OCI-LY1 (cell line): ENCODE measurements around the gene GRB7.

Experiments used
- H2AFZ ChIP-seq: fragments of 200-600 bp; sonication (generic), shearing (Covaris generic); 2 replicates; pipeline ENCODE4 v1.6.0; 2014; ENCODE audit warnings: antibody characterized with exemption, mild to moderate bottlenecking, low read length
- H3F3A ChIP-seq: fragments of 200-600 bp; sonication (generic), shearing (Covaris generic); 2 replicates; pipeline ENCODE4 v1.6.0; 2014; ENCODE audit warnings: mild to moderate bottlenecking, antibody characterized with exemption, low read length, moderate library complexity; ENCODE audit not compliant: insufficient read depth
- H3K27ac ChIP-seq: fragments of 200-600 bp; sonication (generic); 2 replicates; pipeline ENCODE4 v1.5.1; 2014; ENCODE audit warnings: low read length, mixed run types, mild to moderate bottlenecking, low read depth; ENCODE audit not compliant: poor library complexity, severe bottlenecking
- H3K27me3 ChIP-seq: fragments of 200-600 bp; sonication (generic); 2 replicates; pipeline ENCODE4 v1.6.0; 2014; ENCODE audit warnings: antibody characterized with exemption, mild to moderate bottlenecking, low read length, moderate library complexity; ENCODE audit not compliant: insufficient read depth
- H3K36me3 ChIP-seq: fragments of 200-600 bp; sonication (generic); 2 replicates; pipeline ENCODE4 v1.6.1; 2014; ENCODE audit warnings: mild to moderate bottlenecking, antibody characterized with exemption, low read length, moderate library complexity, mixed read lengths; ENCODE audit not compliant: insufficient read depth
- H3K4me1 ChIP-seq: fragments of 200-600 bp; sonication (generic); 2 replicates; pipeline ENCODE4 v1.5.1; 2014; ENCODE audit warnings: mild to moderate bottlenecking, low read length, moderate library complexity; ENCODE audit not compliant: insufficient read depth, severe bottlenecking
- H3K4me2 ChIP-seq: fragments of 200-600 bp; sonication (generic), shearing (Covaris generic); 2 replicates; pipeline ENCODE4 v1.6.1; 2014; ENCODE audit warnings: low read length
- H3K4me3 ChIP-seq: fragments of 200-600 bp; sonication (generic); 2 replicates; pipeline ENCODE4 v1.5.1; 2014; ENCODE audit warnings: low read length, low read depth, mild to moderate bottlenecking, mixed read lengths; ENCODE audit not compliant: poor library complexity, severe bottlenecking
- H3K79me2 ChIP-seq: fragments of 200-600 bp; shearing (Covaris generic); 2 replicates; pipeline ENCODE4 v1.6.1; 2016; ENCODE audit warnings: mixed run types, low read length, mixed read lengths; ENCODE audit not compliant: insufficient read depth
- H3K9ac ChIP-seq: fragments of 200-600 bp; sonication (generic), shearing (Covaris generic); 2 replicates; pipeline ENCODE4 v1.6.1; 2014; ENCODE audit warnings: mild to moderate bottlenecking, low read length, mixed read lengths
- H3K9me2 ChIP-seq: fragments of 200-600 bp; sonication (generic), shearing (Covaris generic); 2 replicates; pipeline ENCODE4 v1.6.1; 2014; ENCODE audit warnings: low read depth, mild to moderate bottlenecking, low read length, mixed read lengths
- H3K9me3 ChIP-seq: fragments of 200-600 bp; shearing (Covaris generic); 2 replicates; pipeline ENCODE4 v1.6.1; 2014; ENCODE audit warnings: low read length, mixed read lengths
- H4K20me1 ChIP-seq: fragments of 200-600 bp; sonication (generic), shearing (Covaris generic); 2 replicates; pipeline ENCODE4 v1.6.0; 2016; ENCODE audit warnings: mild to moderate bottlenecking, low read length; ENCODE audit not compliant: insufficient read depth
- EZH2 ChIP-seq: fragments of 200-600 bp; sonication (generic), shearing (Covaris generic); IDR thresholded peaks from 2 replicates; pipeline ENCODE4 v1.8.0; 2017; ENCODE audit warnings: borderline replicate concordance, mixed run types, mild to moderate bottlenecking, antibody characterized with exemption, low read length, moderate library complexity, mixed read lengths
- TF ChIP-seq, protein P1 (sequence below): fragments of 200-600 bp; sonication (generic), shearing (Covaris generic); IDR thresholded peaks from 2 replicates; pipeline ENCODE4 v1.5.1; 2017; ENCODE audit warnings: mild to moderate bottlenecking, antibody characterized with exemption, low read length, moderate library complexity, mixed read lengths

Gene GRB7

DNA sequence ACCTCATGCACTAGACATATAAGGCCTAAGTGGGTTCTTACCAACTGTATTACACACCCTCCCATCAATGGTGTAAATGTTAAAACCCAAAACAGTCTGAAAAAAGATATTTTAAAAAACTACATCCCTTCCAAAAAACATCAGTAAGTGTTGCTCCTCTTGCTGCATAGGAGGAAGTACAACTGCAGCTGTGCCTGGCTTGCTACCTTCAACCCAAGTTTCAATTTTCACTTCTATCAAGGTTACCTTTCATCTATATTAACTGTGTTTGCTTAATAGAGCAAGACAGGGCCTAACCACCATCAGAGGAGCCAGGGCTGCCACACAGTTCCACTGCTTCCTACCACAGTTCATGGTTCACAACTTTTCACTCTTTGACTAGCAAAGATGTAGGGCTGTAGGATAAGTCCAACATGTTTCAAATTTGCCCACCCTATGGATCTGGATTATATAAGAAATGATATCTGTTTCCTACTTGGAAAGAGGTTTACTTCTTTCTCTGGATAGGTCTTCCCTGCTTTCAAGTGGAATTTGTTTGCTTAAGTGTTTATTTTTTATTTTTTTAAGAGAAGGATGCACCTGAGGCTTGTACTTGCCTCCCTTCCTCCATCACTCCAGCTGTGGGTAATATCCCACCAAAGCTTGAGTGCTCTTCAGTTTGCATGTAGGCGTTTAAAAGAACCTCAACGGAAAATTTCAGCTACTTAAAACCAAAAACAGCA lies 56.7 kb downstream of the GRB7 start:
- Histone ChIP-seq H3K9me3 (no peaks in the 10 kb centered on the region), H3K36me3 (peaks cover 46% of the 10 kb centered on the region), H3K4me3 (peak overlapping the region; percentile 23), H3K9ac (peak overlapping the region; percentile 72), H3K4me1 (peaks cover 80% of the 10 kb centered on the region), H3K27me3 (no peaks in the 10 kb centered on the region), H3K27ac (peak overlapping the region; percentile 99), H3K79me2 (peaks cover 3% of the 10 kb centered on the region; the same call in 1 of the 2 replicates), H3K4me2 (peak overlapping the region; percentile 57), H4K20me1 (no peaks in the 10 kb centered on the region), H2AFZ (no peak overlapping the region), H3K9me2 (no peaks in the 10 kb centered on the region), H3F3A (peaks cover 16% of the 10 kb centered on the region)
- TF ChIP-seq EZH2: no peak
- TF ChIP-seq, protein P1, sequence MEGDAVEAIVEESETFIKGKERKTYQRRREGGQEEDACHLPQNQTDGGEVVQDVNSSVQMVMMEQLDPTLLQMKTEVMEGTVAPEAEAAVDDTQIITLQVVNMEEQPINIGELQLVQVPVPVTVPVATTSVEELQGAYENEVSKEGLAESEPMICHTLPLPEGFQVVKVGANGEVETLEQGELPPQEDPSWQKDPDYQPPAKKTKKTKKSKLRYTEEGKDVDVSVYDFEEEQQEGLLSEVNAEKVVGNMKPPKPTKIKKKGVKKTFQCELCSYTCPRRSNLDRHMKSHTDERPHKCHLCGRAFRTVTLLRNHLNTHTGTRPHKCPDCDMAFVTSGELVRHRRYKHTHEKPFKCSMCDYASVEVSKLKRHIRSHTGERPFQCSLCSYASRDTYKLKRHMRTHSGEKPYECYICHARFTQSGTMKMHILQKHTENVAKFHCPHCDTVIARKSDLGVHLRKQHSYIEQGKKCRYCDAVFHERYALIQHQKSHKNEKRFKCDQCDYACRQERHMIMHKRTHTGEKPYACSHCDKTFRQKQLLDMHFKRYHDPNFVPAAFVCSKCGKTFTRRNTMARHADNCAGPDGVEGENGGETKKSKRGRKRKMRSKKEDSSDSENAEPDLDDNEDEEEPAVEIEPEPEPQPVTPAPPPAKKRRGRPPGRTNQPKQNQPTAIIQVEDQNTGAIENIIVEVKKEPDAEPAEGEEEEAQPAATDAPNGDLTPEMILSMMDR: no peak
